GM23248 (cell line): ENCODE data around the gene BPIFA3. TPM values are rescaled to one million over a fixed set of nuclear protein-coding genes. Genes with fewer than 3 reads are reported as not detected.

Experiments used
- DNase-seq: peaks from one replicate; pipeline ENCODE4 v3.0.0-alpha.2; 2015
- H2AFZ ChIP-seq: fragments of 200-600 bp; sonication (generic); 2 replicates; pipeline ENCODE4 v1.6.1; 2016; ENCODE audit warnings: antibody characterized with exemption
- H3F3A ChIP-seq: fragments of 200-600 bp; sonication (generic); 2 replicates; pipeline ENCODE4 v1.6.1; 2016; ENCODE audit warnings: mild to moderate bottlenecking, antibody characterized with exemption, mixed run types; ENCODE audit not compliant: insufficient read depth
- H3K27ac ChIP-seq: fragments of 200-600 bp; sonication (generic); 2 replicates; pipeline ENCODE4 v1.5.1; 2016; ENCODE audit warnings: mild to moderate bottlenecking
- H3K27me3 ChIP-seq: fragments of 200-600 bp; sonication (generic); replicated peaks from 2 replicates; pipeline ENCODE4 v1.6.1; 2016; ENCODE audit warnings: mild to moderate bottlenecking; ENCODE audit not compliant: insufficient read depth
- H3K36me3 ChIP-seq: fragments of 200-600 bp; sonication (generic); 2 replicates; pipeline ENCODE4 v1.6.1; 2016; ENCODE audit warnings: low read depth, mild to moderate bottlenecking
- H3K4me1 ChIP-seq: fragments of 200-600 bp; sonication (generic); 2 replicates; pipeline ENCODE4 v1.6.1; 2016; ENCODE audit warnings: mild to moderate bottlenecking; ENCODE audit not compliant: insufficient read depth
- H3K4me2 ChIP-seq: fragments of 200-600 bp; sonication (generic); one replicate; pipeline ENCODE4 v1.6.1; 2016; ENCODE audit warnings: mild to moderate bottlenecking; ENCODE audit not compliant: unreplicated experiment
- H3K4me3 ChIP-seq: fragments of 200-600 bp; sonication (generic); 2 replicates; pipeline ENCODE4 v1.5.1; 2016; ENCODE audit warnings: mild to moderate bottlenecking
- H3K79me2 ChIP-seq: fragments of 200-600 bp; sonication (generic); 2 replicates; pipeline ENCODE4 v1.6.1; 2016; ENCODE audit warnings: mild to moderate bottlenecking; ENCODE audit not compliant: insufficient read depth
- H3K9ac ChIP-seq: fragments of 200-600 bp; sonication (generic); 2 replicates; pipeline ENCODE4 v1.6.1; 2016; ENCODE audit warnings: mild to moderate bottlenecking
- H3K9me2 ChIP-seq: fragments of 200-600 bp; sonication (generic); 2 replicates; pipeline ENCODE4 v1.6.1; 2016; ENCODE audit warnings: mixed run types, mild to moderate bottlenecking, moderate library complexity; ENCODE audit not compliant: insufficient read depth
- H3K9me3 ChIP-seq: fragments of 200-600 bp; sonication (generic); one replicate; pipeline ENCODE4 v1.6.1; 2017; ENCODE audit warnings: low read depth
- H4K20me1 ChIP-seq: fragments of 200-600 bp; sonication (generic); 2 replicates; pipeline ENCODE4 v1.6.0; 2016; ENCODE audit not compliant: insufficient read depth
- EZH2 ChIP-seq: fragments of 200-600 bp; sonication (generic); IDR thresholded peaks from 2 replicates; pipeline ENCODE4 v1.6.1; 2018; ENCODE audit warnings: antibody characterized with exemption, mild to moderate bottlenecking; ENCODE audit not compliant: insufficient read depth, poor library complexity, severe bottlenecking
- EZH2phosphoT487 ChIP-seq: fragments of 200-600 bp; sonication (generic); IDR thresholded peaks from 2 replicates; pipeline ENCODE4 v1.6.1; 2018; ENCODE audit warnings: antibody characterized with exemption, moderate library complexity, mild to moderate bottlenecking, low read depth; ENCODE audit not compliant: insufficient read depth
- WGBS, 2 experiments: methylation state at CpG; one replicate each; pipeline ENCODE4 v1.1.6; 2015 to 2017; ENCODE audit warnings: low lambda C conversion rate in 2 of 2, low coverage in 1 of 2; ENCODE audit errors: missing lambda C conversion rate in 2 of 2; 5-methylcytosine and 5-hydroxymethylcytosine counted together
- in situ Hi-C: fragments of 300-500 bp; cut with MboI; formaldehyde crosslinking; loops from 2 replicates; pipeline ENCODE4 v1.15.0; 2020
- polyA plus RNA-seq: library from polyadenylated mRNA; unstranded; fragments of >200 nt; fragmentation: Nextera tagmentation; extraction: Ambion mirVana; gene quantifications from 2 replicates; pipeline ENCODE4 v1.2.1, GENCODE V29; 2016
- total RNA-seq: library from RNA; depleted of rRNA; stranded (reverse); fragments of >200 nt; shearing (Covaris generic); gene quantifications from 2 replicates; pipeline ENCODE4 v1.2.3, GENCODE V29; 2014; rRNA removed

The BPIFA3 gene
- total RNA-seq, result not detected in 2 replicates
- polyA plus RNA-seq, result not detected in 2 replicates

DNA sequence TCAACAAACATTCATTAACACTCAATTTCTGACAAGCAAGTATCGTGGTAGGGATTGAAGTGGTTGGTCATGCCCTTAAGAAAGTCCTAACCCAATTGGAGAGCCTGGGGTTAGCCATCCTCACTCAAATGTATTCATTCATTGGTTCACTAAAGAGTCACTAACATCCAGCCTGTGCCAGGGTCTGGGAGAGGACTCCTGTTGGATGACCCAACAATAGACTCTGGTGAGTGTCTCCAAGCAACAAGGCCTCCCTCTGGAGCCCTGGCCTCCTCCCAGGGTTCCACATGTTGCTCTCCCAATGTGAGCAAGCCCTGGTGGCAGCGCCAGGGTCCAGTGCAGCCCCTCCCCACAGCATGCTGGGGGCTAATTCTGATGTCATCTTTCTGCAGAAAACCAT lies at the start of gene BPIFA3:
Gene BPIFA3 (plus strand): TSS at position 301 of the 400 bp plus-strand sequence. CDS start 185 bp downstream, outside the sequence.
- DNase-seq, result no peak
- H3K9ac ChIP-seq, result no peak within 1 kb of the TSS
- no peaks in the 10 kb centered on the region for H3K4me1 ChIP-seq
- 18 to 36% methylated on average over 2 of the region's 2 CpGs for WGBS, 2 experiments
- H3K9me3 ChIP-seq, result no peaks in the 10 kb centered on the region
- H3F3A ChIP-seq, result no peaks in the 10 kb centered on the region
- no peak within 1 kb of the TSS for H3K27ac ChIP-seq
- H3K79me2 ChIP-seq, result no peaks in the 10 kb centered on the region
- no peak within 1 kb of the TSS for H3K4me2 ChIP-seq
- no peak within 1 kb of the TSS for H3K4me3 ChIP-seq
- no peak within 1 kb of the TSS for H2AFZ ChIP-seq
- in situ Hi-C loops, result no loop called here
- H3K36me3 ChIP-seq, result no peaks in the 10 kb centered on the region
- H4K20me1 ChIP-seq, result no peaks in the 10 kb centered on the region
- H3K9me2 ChIP-seq, result no peaks in the 10 kb centered on the region
- H3K27me3 ChIP-seq, result peaks cover 28% of the 10 kb centered on the region
- TF ChIP-seq EZH2phosphoT487 (no peak), EZH2 (no peak)

DNA sequence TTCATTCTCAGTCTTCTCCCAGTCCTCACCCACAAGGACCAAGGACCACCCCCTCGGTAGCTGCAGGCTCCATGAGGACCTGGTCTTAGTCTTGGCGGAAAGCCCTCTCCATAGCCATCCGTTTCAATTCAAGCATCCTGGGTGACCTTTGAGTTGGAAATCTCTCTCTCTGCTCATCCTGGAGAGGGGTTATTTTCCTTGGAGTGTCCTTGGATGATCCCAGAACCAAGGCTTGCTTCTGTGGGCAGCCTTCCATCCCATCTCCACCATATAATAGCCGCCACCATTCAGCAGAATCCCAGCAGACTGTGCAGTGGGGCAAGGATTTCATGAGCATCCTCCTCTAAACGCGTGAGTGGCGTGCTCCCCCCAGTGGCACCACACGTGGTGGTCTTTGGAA lies 49.3 kb upstream of the BPIFA3 start, which contains the start of gene BPIFA2:
Gene BPIFA2 (plus strand): TSS at position 301 of the 400 bp plus-strand sequence. CDS start 987 bp downstream, outside the sequence.
- no peak within 1 kb of the TSS for H3K4me2 ChIP-seq
- no peak for DNase-seq
- TF ChIP-seq EZH2 (no peak), EZH2phosphoT487 (no peak)
- no peaks in the 10 kb centered on the region for H3K36me3 ChIP-seq
- in situ Hi-C loops, result no loop called here
- no peaks in the 10 kb centered on the region for H3K4me1 ChIP-seq
- H3K27ac ChIP-seq, result no peak within 1 kb of the TSS
- no peak within 1 kb of the TSS for H2AFZ ChIP-seq
- no peaks in the 10 kb centered on the region for H3F3A ChIP-seq
- H3K27me3 ChIP-seq, result peaks cover 5% of the 10 kb centered on the region; the same call in 1 of the 2 replicates
- no peak within 1 kb of the TSS for H3K4me3 ChIP-seq
- no peaks in the 10 kb centered on the region for H4K20me1 ChIP-seq
- H3K79me2 ChIP-seq, result no peaks in the 10 kb centered on the region
- H3K9ac ChIP-seq, result no peak within 1 kb of the TSS
- WGBS, 2 experiments, result 34 to 35% methylated on average over 8 of the region's 8 CpGs
- H3K9me3 ChIP-seq, result peaks cover 3% of the 10 kb centered on the region
- H3K9me2 ChIP-seq, result no peaks in the 10 kb centered on the region

DNA sequence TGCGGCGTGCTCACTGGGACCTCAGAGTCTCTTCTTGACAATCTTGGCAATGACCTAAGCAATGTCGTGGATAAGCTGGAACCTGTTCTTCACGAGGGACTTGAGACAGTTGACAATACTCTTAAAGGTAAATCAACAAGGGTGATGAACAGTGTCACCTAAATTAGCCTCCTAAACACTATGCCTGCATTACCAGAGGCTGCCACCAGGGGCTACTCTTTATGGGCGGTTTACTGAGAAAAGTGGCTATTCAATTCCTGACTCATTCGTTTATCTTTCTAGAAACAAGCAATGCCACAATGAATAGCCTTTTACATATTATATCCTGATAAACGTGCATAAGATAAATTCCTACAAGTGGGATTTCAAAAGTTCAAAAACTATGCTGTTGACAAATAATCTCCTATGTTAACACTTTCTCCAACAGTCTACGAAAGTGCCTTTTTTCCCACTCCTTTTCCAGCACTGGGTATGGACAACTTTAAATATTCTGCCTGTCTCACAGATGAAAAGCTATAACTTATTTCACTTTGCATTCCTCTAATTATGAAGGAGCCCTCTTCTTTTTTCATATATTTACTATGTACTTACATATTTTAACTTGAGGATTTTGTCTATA lies 47.9 kb upstream of the BPIFA3 start:
- Histone ChIP-seq H2AFZ (no peak overlapping the region), H4K20me1 (no peaks in the 10 kb centered on the region), H3K79me2 (no peaks in the 10 kb centered on the region), H3K4me2 (no peak overlapping the region), H3K9me2 (no peaks in the 10 kb centered on the region), H3K4me3 (no peak overlapping the region), H3K27me3 (no peaks in the 10 kb centered on the region; the same call in 1 of the 2 replicates), H3K9ac (no peak overlapping the region), H3K4me1 (no peaks in the 10 kb centered on the region), H3K36me3 (no peaks in the 10 kb centered on the region), H3K27ac (no peak overlapping the region), H3F3A (no peaks in the 10 kb centered on the region), H3K9me3 (peaks cover 3% of the 10 kb centered on the region)
- in situ Hi-C loops, result no loop called here
- DNase-seq, result no peak
- WGBS, 2 experiments, result 32% methylated on average over 8 of the region's 8 CpGs
- TF ChIP-seq EZH2, result no peak
- no peak for TF ChIP-seq EZH2phosphoT487

DNA sequence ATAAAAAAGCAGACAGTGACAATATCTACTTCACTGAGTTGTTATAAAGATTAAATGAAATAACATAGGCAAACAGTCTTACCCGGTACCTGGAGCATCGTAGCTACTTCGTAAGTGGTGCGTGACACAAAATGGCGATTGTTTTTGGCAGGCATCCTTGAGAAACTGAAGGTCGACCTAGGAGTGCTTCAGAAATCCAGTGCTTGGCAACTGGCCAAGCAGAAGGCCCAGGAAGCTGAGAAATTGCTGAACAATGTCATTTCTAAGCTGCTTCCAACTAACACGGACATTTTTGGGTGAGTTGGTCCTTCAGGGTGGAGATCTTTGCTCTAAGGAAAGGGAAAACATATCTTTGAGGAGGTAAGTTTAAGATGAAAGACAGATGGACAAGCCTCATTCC lies 44.4 kb upstream of the BPIFA3 start:
- in situ Hi-C loops, result no loop called here
- H2AFZ ChIP-seq, result no peak overlapping the region
- no peak overlapping the region for H3K4me3 ChIP-seq
- H3K9me2 ChIP-seq, result no peaks in the 10 kb centered on the region
- H3K36me3 ChIP-seq, result no peaks in the 10 kb centered on the region
- peaks cover 3% of the 10 kb centered on the region for H3K9me3 ChIP-seq
- no peak overlapping the region for H3K27ac ChIP-seq
- no peaks in the 10 kb centered on the region for H3K79me2 ChIP-seq
- H3F3A ChIP-seq, result no peaks in the 10 kb centered on the region
- no peak for TF ChIP-seq EZH2phosphoT487
- no peak for TF ChIP-seq EZH2
- H3K27me3 ChIP-seq, result no peaks in the 10 kb centered on the region
- WGBS, 2 experiments, result 57 to 60% methylated on average over 7 of the region's 7 CpGs
- DNase-seq, result no peak
- no peak overlapping the region for H3K9ac ChIP-seq
- no peak overlapping the region for H3K4me2 ChIP-seq
- no peaks in the 10 kb centered on the region for H4K20me1 ChIP-seq
- no peaks in the 10 kb centered on the region for H3K4me1 ChIP-seq
